Measurements from ENCODE around the gene VRK3.
"Not testable (repeated sequence)": the region's sequence is repeated elsewhere in the genome, so short reads cannot be mapped to it uniquely, and the experiment has no call there.

Gene VRK3

DNA sequence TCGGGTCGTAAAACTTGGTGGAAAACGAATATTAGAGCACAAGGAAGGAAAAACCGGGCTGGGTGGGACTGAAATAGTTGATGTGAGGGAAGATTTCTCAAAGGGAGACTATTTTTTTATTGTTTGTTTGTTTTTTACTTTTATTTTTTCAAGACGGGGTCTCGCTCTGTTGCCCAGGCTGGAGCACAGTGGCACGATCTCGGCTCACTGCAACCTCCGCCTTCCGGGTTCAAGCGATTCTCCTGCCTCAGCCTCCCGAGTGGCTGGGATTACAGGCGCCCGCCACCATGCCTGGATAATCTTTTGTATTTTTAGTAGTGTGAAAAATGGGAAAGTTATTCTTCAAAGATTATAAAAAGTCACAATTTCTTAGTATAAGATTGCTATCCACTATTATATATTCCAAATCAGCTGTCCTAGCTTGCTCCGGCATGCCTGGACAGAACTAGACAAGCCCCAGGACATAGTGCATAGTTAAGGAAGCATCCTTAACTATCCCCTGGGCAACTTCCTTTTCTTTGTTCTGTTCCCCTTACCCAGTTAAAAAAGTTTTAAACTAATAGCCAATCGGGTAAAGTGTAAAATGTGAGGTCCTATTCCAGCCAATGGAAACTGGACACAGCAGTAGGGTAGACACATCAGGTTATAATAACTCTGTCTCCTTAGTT is 26.2 kb upstream of the VRK3 start:
- not testable (repeated sequence) for H3K9me3 ChIP-seq (ENCODE audit: control insufficient read depth, low read length); H3K27me3 ChIP-seq (ENCODE audit: control insufficient read depth, insufficient read depth, low read length, poor library complexity, severe bottlenecking); H3K4me3 ChIP-seq (ENCODE audit: insufficient read depth, low read depth, low read length); H3K4me1 ChIP-seq (ENCODE audit: control insufficient read depth, insufficient read depth, low read length); H3K27ac ChIP-seq (ENCODE audit: insufficient read depth, low read depth, low read length, poor library complexity, severe bottlenecking)
- WGBS, 2 experiments, result 88 to 90% methylated on average over 13 to 16 of the region's 16 CpGs
- peaks cover 17% of the 10 kb centered on the region for H3K36me3 ChIP-seq (ENCODE audit: control insufficient read depth, insufficient read depth, low read length)

DNA sequence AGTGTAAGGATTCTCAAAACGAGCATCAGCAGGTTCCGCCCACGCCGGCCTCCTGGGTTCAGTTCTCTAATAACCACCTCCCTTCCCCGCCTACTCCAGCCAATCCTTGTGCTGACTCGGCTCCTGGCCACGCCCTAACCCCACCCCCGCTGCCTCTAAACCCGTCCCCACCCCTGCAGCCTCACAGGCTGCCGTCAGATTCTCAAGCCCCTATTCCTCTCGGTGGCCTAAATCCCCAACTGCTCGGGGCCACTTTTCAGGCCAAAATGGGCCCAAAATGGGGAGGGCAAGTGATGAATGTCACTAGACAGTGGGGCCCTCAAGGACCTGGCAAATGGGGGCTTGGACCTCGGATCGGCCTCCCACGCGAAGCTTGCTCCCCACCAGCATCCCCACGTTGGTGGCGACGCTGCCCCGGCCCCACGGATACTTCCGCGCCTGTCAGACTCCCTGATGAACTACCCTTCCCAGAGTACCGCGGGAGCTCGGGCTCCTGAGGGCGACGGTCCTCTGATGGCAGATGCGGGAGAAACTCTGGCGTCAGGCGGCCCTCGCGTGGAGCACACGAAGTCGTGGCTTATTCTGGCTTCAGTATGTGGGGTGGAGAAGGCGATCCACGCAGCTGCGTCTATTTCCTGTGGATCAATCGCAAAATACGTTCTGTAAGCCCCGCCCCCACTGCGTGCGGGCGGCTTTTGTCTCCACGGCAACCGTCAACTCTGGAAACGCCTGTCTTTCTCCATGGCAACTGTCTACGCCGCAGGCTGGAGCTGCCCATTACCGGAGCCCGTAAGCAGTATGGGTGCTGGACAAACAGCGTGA is 25.4 kb upstream of the VRK3 start:
- H3K4me1 ChIP-seq (ENCODE audit: control insufficient read depth, insufficient read depth, low read length), result no peaks in the 10 kb centered on the region
- H3K27me3 ChIP-seq (ENCODE audit: control insufficient read depth, insufficient read depth, low read length, poor library complexity, severe bottlenecking), result no peaks in the 10 kb centered on the region
- WGBS, 2 experiments, result 75 to 76% methylated on average over 51 to 52 of the region's 52 CpGs
- peaks cover 25% of the 10 kb centered on the region for H3K36me3 ChIP-seq (ENCODE audit: control insufficient read depth, insufficient read depth, low read length)
- peaks cover 4% of the 10 kb centered on the region for H3K9me3 ChIP-seq (ENCODE audit: control insufficient read depth, low read length)
- no peak overlapping the region for H3K4me3 ChIP-seq (ENCODE audit: insufficient read depth, low read depth, low read length)
- no peak overlapping the region for H3K27ac ChIP-seq (ENCODE audit: insufficient read depth, low read depth, low read length, poor library complexity, severe bottlenecking)

- Histone ChIP-seq H3K36me3 (ENCODE audit: control insufficient read depth, insufficient read depth, low read length) (peaks cover 52% of the 10 kb centered on the region), H3K4me3 (ENCODE audit: insufficient read depth, low read depth, low read length) (no peak overlapping the region), H3K27ac (ENCODE audit: insufficient read depth, low read depth, low read length, poor library complexity, severe bottlenecking) (no peak overlapping the region), H3K9me3 (ENCODE audit: control insufficient read depth, low read length) (peaks cover 4% of the 10 kb centered on the region), H3K4me1 (ENCODE audit: control insufficient read depth, insufficient read depth, low read length) (no peaks in the 10 kb centered on the region), H3K27me3 (ENCODE audit: control insufficient read depth, insufficient read depth, low read length, poor library complexity, severe bottlenecking) (no peaks in the 10 kb centered on the region)
- 95 to 96% methylated on average over 4 of the region's 4 CpGs for WGBS, 2 experiments
These were observed 22.5 kb upstream of the VRK3 start for GRCh38 chr19:50047671-50048070.

- no peaks in the 10 kb centered on the region for H3K4me1 ChIP-seq (ENCODE audit: control insufficient read depth, insufficient read depth, low read length)
- H3K27ac ChIP-seq (ENCODE audit: insufficient read depth, low read depth, low read length, poor library complexity, severe bottlenecking), result no peak overlapping the region
- no peaks in the 10 kb centered on the region for H3K27me3 ChIP-seq (ENCODE audit: control insufficient read depth, insufficient read depth, low read length, poor library complexity, severe bottlenecking)
- 96% methylated on average over 14 of the region's 14 CpGs for WGBS, 2 experiments
- no peak overlapping the region for H3K4me3 ChIP-seq (ENCODE audit: insufficient read depth, low read depth, low read length)
- H3K9me3 ChIP-seq (ENCODE audit: control insufficient read depth, low read length), result peaks cover 4% of the 10 kb centered on the region
- H3K36me3 ChIP-seq (ENCODE audit: control insufficient read depth, insufficient read depth, low read length), result peaks cover 60% of the 10 kb centered on the region
These were observed 21.7 kb upstream of the VRK3 start for GRCh38 chr19:50046649-50047503.

- WGBS, 2 experiments, result 93 to 96% methylated on average over 7 of the region's 7 CpGs
- peaks cover 80% of the 10 kb centered on the region for H3K36me3 ChIP-seq (ENCODE audit: control insufficient read depth, insufficient read depth, low read length)
These were observed 19.8 kb upstream of the VRK3 start for GRCh38 chr19:50044922-50045321.

GRCh38 chr19:50043967-50044366 is 18.8 kb upstream of the VRK3 start:
- peaks cover 4% of the 10 kb centered on the region for H3K9me3 ChIP-seq (ENCODE audit: control insufficient read depth, low read length)

More at GRCh38 chr19:50044922-50045321, 19.8 kb upstream of the VRK3 start:
- no peak overlapping the region for H3K27ac ChIP-seq (ENCODE audit: insufficient read depth, low read depth, low read length, poor library complexity, severe bottlenecking)
- H3K4me3 ChIP-seq (ENCODE audit: insufficient read depth, low read depth, low read length), result no peak overlapping the region
- H3K4me1 ChIP-seq (ENCODE audit: control insufficient read depth, insufficient read depth, low read length), result no peaks in the 10 kb centered on the region
- peaks cover 4% of the 10 kb centered on the region for H3K9me3 ChIP-seq (ENCODE audit: control insufficient read depth, low read length)
- H3K27me3 ChIP-seq (ENCODE audit: control insufficient read depth, insufficient read depth, low read length, poor library complexity, severe bottlenecking), result no peaks in the 10 kb centered on the region

DNA sequence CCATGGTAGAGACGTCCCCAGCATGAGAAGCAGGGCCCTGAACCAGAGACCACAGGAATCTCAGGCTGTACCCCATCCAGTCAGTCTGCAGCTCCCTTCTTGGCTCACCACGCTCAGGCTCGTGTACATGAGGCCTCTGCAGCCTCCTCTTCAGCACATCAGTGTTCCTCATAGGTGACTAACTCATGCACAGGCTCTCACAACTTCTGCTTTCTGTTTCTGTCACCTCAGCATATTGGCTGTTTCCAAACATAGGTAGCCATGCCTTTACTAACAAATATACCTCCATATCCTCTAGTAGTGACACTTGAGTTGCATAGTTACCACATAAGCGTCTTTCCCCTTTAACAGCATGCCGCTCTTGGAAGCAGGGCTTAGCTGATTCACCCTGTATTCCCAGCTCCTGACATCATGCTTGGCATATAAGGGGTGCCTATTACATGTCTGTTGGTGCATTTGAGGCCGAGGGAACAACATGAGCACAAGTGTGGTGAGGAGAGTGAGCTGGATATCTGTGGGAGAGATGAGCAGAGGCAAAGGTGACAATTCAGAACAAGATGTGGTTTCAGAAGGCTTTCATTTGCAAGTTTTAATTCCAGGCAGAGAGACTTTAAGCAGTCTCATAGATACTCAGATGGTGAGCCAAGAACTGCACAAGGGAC is 17.3 kb upstream of the VRK3 start:
- H3K27me3 ChIP-seq (ENCODE audit: control insufficient read depth, insufficient read depth, low read length, poor library complexity, severe bottlenecking), result no peaks in the 10 kb centered on the region
- H3K9me3 ChIP-seq (ENCODE audit: control insufficient read depth, low read length), result peaks cover 4% of the 10 kb centered on the region
- WGBS, 2 experiments, result 94 to 95% methylated on average over 6 of the region's 6 CpGs
- H3K4me3 ChIP-seq (ENCODE audit: insufficient read depth, low read depth, low read length), result no peak overlapping the region
- H3K4me1 ChIP-seq (ENCODE audit: control insufficient read depth, insufficient read depth, low read length), result no peaks in the 10 kb centered on the region
- no peak overlapping the region for H3K27ac ChIP-seq (ENCODE audit: insufficient read depth, low read depth, low read length, poor library complexity, severe bottlenecking)
- H3K36me3 ChIP-seq (ENCODE audit: control insufficient read depth, insufficient read depth, low read length), result peaks cover 92% of the 10 kb centered on the region

More at GRCh38 chr19:50043967-50044366, 18.8 kb upstream of the VRK3 start:
- Histone ChIP-seq H3K4me1 (ENCODE audit: control insufficient read depth, insufficient read depth, low read length) (no peaks in the 10 kb centered on the region), H3K27me3 (ENCODE audit: control insufficient read depth, insufficient read depth, low read length, poor library complexity, severe bottlenecking) (no peaks in the 10 kb centered on the region), H3K27ac (ENCODE audit: insufficient read depth, low read depth, low read length, poor library complexity, severe bottlenecking) (no peak overlapping the region), H3K4me3 (ENCODE audit: insufficient read depth, low read depth, low read length) (no peak overlapping the region), H3K36me3 (ENCODE audit: control insufficient read depth, insufficient read depth, low read length) (peaks cover 89% of the 10 kb centered on the region)
- 90 to 97% methylated on average over 2 of the region's 2 CpGs for WGBS, 2 experiments

DNA sequence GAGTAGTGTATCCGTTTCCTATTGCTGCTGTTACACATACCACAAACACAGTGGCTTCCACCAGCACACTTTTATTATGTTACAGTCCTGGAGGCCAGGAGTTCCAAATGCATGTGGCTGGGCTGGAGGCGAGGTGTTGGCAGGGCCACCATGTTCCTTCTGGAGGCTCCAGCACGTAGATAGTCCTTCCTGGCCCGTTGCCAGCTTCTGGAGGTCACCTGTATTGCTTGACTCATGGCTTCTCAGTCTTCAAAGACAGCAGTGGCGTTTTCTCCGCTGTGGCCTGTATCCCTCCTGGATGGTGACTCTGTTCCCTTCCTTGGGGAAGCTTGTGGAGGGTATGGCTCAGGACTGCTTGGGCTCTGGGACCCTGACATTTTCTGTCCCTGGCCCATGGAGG is 15.8 kb upstream of the VRK3 start:
- no peaks in the 10 kb centered on the region for H3K4me1 ChIP-seq (ENCODE audit: control insufficient read depth, insufficient read depth, low read length)
- WGBS, 2 experiments, result 93 to 94% methylated on average over 6 of the region's 6 CpGs
- H3K27ac ChIP-seq (ENCODE audit: insufficient read depth, low read depth, low read length, poor library complexity, severe bottlenecking), result no peak overlapping the region
- no peak overlapping the region for H3K4me3 ChIP-seq (ENCODE audit: insufficient read depth, low read depth, low read length)
- peaks cover 81% of the 10 kb centered on the region for H3K36me3 ChIP-seq (ENCODE audit: control insufficient read depth, insufficient read depth, low read length)
- no peaks in the 10 kb centered on the region for H3K27me3 ChIP-seq (ENCODE audit: control insufficient read depth, insufficient read depth, low read length, poor library complexity, severe bottlenecking)
- no peaks in the 10 kb centered on the region for H3K9me3 ChIP-seq (ENCODE audit: control insufficient read depth, low read length)

DNA sequence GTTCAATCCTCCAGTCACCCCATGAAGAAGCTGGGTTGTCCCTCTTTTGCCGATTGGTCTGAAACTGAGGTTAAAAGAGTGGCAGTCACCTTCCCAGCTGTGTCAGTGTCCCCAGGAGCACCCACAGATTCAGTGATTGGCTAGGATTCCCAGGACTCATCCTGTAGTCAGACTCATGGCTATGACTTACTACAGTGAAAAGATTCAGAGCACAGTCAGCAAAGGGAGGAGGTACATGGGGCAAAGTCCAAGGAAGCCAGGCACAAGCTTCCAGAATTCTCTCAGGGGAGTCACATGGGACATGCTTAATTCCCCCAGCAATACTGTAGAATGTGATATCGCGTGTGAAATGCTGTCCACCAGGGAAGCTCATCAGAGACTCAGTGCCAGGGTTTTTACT is 14.8 kb upstream of the VRK3 start:
- Histone ChIP-seq H3K27ac (ENCODE audit: insufficient read depth, low read depth, low read length, poor library complexity, severe bottlenecking) (no peak overlapping the region), H3K36me3 (ENCODE audit: control insufficient read depth, insufficient read depth, low read length) (peaks cover 71% of the 10 kb centered on the region), H3K9me3 (ENCODE audit: control insufficient read depth, low read length) (no peaks in the 10 kb centered on the region), H3K4me1 (ENCODE audit: control insufficient read depth, insufficient read depth, low read length) (no peaks in the 10 kb centered on the region), H3K27me3 (ENCODE audit: control insufficient read depth, insufficient read depth, low read length, poor library complexity, severe bottlenecking) (no peaks in the 10 kb centered on the region), H3K4me3 (ENCODE audit: insufficient read depth, low read depth, low read length) (no peak overlapping the region)
- 96 to 98% methylated on average over 3 of the region's 3 CpGs for WGBS, 2 experiments
